Measurements from ENCODE around the gene CDK2AP2. TPM values are rescaled to one million over a fixed set of nuclear protein-coding genes. Genes with fewer than 3 reads are reported as not detected.

The CDK2AP2 gene
- total and polyA plus RNA-seq, 9 of the 15 experiments (the other 6 are each of a cell fraction or from before 2014, with no cell fraction given), result 4.4 to 47.4 (median 21.7) TPM

- TF ChIP-seq PHB2 (IDR thresholded peaks at IDR 0.05; ENCODE audit: low read depth) (no peak), THRAP3 (IDR thresholded peaks at IDR 0.05; ENCODE audit: borderline replicate concordance) (no peak), ZNF639 (CRISPR knock-in tag; conservative IDR thresholded peaks at IDR 0.05 in 1 of 2, IDR thresholded peaks at IDR 0.05 in 1 of 2) (no peak), TRIM28 (IDR thresholded peaks at IDR 0.05) (no peak), ZBTB40 (IDR thresholded peaks at IDR 0.05) (no peak), ZBTB40 (CRISPR knock-in tag; IDR thresholded peaks at IDR 0.05) (no peak), ETV5 (CRISPR knock-in tag; IDR thresholded peaks at IDR 0.05; ENCODE audit: low read depth) (0 out of 2 replicates have a peak, but pooled peaks have one; percentile 54), STAT5B (CRISPR knock-in tag; IDR thresholded peaks at IDR 0.05) (no peak), RAD21 (CRISPR knock-in tag; conservative IDR thresholded peaks at IDR 0.05 in 1 of 2, IDR thresholded peaks at IDR 0.05 in 1 of 2) (peak; percentile 85 to 90), ZNF696 (CRISPR knock-in tag; conservative IDR thresholded peaks at IDR 0.05) (no peak), MITF (IDR thresholded peaks at IDR 0.05) (no peak)
Observed at GRCh38 chr11:67505605-67506396, 2.2 kb downstream of the CDK2AP2 start (continued).
